GM19043 (cell line): Measurements from ENCODE around the gene TRIM27.
"Not testable (repeated sequence)": the region's sequence is repeated elsewhere in the genome, so short reads cannot be mapped to it uniquely, and the experiment has no call there.

Source experiments
- ATAC-seq: cut with Tn5 transposase; IDR thresholded peaks from one replicate; pipeline ENCODE4 v1.9.1; 2021; ENCODE audit warnings: low read depth; ENCODE audit not compliant: unreplicated experiment

TRIM27 gene

GRCh38 chr6:28923318-28924102, at the start of gene TRIM27:
TRIM27 (minus strand) TSS chr6:28923985; CDS start chr6:28923632, 353 bp downstream.
- peak; percentile 85 for ATAC-seq

- not testable (repeated sequence) for ATAC-seq
Observed at GRCh38 chr6:28970056-28970455, 46.3 kb upstream of the TRIM27 start.

- ATAC-seq: no peak
Observed at GRCh38 chr6:28969129-28969528, 45.3 kb upstream of the TRIM27 start.

GRCh38 chr6:28968476-28968875, 44.7 kb upstream of the TRIM27 start:
- no peak for ATAC-seq

GRCh38 chr6:28965706-28966105, 41.9 kb upstream of the TRIM27 start:
- no peak for ATAC-seq

- ATAC-seq: no peak
Observed at GRCh38 chr6:28960846-28961500, 37.2 kb upstream of the TRIM27 start.

- not testable (repeated sequence) for ATAC-seq
Observed at GRCh38 chr6:28958561-28959243, 34.9 kb upstream of the TRIM27 start.

GRCh38 chr6:28957795-28958314, 34.1 kb upstream of the TRIM27 start:
- ATAC-seq: not testable (repeated sequence)

GRCh38 chr6:28956331-28956730, 32.5 kb upstream of the TRIM27 start:
- ATAC-seq: no peak

- ATAC-seq: no peak
Observed at GRCh38 chr6:28953585-28954258, 29.9 kb upstream of the TRIM27 start.

- ATAC-seq: no peak
Observed at GRCh38 chr6:28953039-28953584, 29.3 kb upstream of the TRIM27 start.

- not testable (repeated sequence) for ATAC-seq
Observed at GRCh38 chr6:28949656-28950195, 25.9 kb upstream of the TRIM27 start.

GRCh38 chr6:28948782-28949486, 25.1 kb upstream of the TRIM27 start:
- no peak for ATAC-seq

- ATAC-seq: no peak
Observed at GRCh38 chr6:28947831-28948270, 24.1 kb upstream of the TRIM27 start.

- ATAC-seq: no peak
Observed at GRCh38 chr6:28947067-28947765, 23.4 kb upstream of the TRIM27 start.

- no peak for ATAC-seq
Observed at GRCh38 chr6:28945349-28945748, 21.6 kb upstream of the TRIM27 start.

GRCh38 chr6:28944412-28944865, 20.7 kb upstream of the TRIM27 start:
- no peak for ATAC-seq

GRCh38 chr6:28943557-28944411, 20.0 kb upstream of the TRIM27 start:
- ATAC-seq: no peak
